ENCODE results near the gene CASQ1.

Gene CASQ1

DNA sequence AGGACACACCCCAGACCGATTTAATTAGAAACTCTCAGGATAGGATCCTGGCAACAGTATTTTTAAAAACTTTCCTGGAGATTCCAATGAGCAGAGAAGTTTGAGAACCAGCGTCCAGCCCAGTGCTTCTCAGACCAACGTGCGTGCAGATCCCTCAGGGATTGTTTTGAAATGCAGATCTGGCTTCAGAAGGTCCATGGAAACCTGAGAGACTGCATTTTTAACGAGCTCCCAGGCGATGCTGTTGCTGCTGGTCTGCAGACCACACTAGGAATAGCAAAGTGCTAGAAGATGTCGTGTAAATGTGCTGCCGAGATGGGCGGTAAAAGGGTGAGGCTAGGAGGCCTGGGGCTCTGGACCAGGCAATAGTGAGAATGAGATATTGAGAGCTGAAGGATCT, 18.4 kb upstream of the CASQ1 start:
- Mint-ChIP-seq H3K27ac (ENCODE audit: low read depth) (no peak overlapping the region), H3K4me3 (no peak overlapping the region), H3K9me3 (no peaks in the 10 kb centered on the region), H3K36me3 (ENCODE audit: insufficient read depth) (no peaks in the 10 kb centered on the region), H3K4me1 (peaks cover 11% of the 10 kb centered on the region), H3K27me3 (peaks cover 48% of the 10 kb centered on the region)
- no peak for ATAC-seq (replicated peaks; ENCODE audit: extremely low read depth, poor library complexity, severe bottlenecking)
- no peak for DNase-seq (ENCODE audit: low spot score in 2 of 2)

- Mint-ChIP-seq H3K36me3 (ENCODE audit: insufficient read depth) (no peaks in the 10 kb centered on the region), H3K9me3 (no peaks in the 10 kb centered on the region), H3K4me1 (no peaks in the 10 kb centered on the region), H3K4me3 (no peak overlapping the region), H3K27me3 (peaks cover 55% of the 10 kb centered on the region), H3K27ac (ENCODE audit: low read depth) (no peak overlapping the region)
- ATAC-seq (replicated peaks; ENCODE audit: extremely low read depth, poor library complexity, severe bottlenecking) (no peak), DNase-seq (ENCODE audit: low spot score in 2 of 2) (no peak)
These were observed 13.1 kb upstream of the CASQ1 start for GRCh38 chr1:160177231-160177630.

DNA sequence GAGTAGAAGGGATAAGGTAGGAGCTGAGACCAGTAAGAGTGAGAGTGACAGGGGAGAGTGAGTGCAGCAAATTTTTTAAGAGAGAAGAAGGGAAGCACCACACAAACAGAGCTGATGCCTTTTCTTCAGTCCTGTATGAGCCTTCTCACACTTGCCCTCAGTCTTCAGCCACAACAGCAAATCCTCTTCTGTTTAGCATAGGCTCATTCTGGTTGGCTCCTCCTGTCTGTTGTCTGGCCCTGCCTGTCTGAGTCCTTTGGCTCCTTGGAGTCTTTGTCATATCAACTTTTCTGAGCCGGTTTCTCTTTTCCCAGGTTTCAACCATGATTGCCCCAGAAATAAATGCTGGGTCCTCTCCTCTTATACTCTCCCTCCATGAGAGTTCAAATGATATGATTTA, 12.7 kb upstream of the CASQ1 start:
- no peaks in the 10 kb centered on the region for H3K4me1 Mint-ChIP-seq
- ATAC-seq (replicated peaks; ENCODE audit: extremely low read depth, poor library complexity, severe bottlenecking): no peak
- no peaks in the 10 kb centered on the region for H3K9me3 Mint-ChIP-seq
- DNase-seq (ENCODE audit: low spot score in 2 of 2): no peak
- no peak overlapping the region for H3K27ac Mint-ChIP-seq (ENCODE audit: low read depth)
- H3K27me3 Mint-ChIP-seq: peaks cover 51% of the 10 kb centered on the region
- no peaks in the 10 kb centered on the region for H3K36me3 Mint-ChIP-seq (ENCODE audit: insufficient read depth)
- no peak overlapping the region for H3K4me3 Mint-ChIP-seq

GRCh38 chr1:160178731-160179130, 11.6 kb upstream of the CASQ1 start:
- H3K36me3 Mint-ChIP-seq (ENCODE audit: insufficient read depth): no peaks in the 10 kb centered on the region
- no peak for ATAC-seq (replicated peaks; ENCODE audit: extremely low read depth, poor library complexity, severe bottlenecking)
- no peaks in the 10 kb centered on the region for H3K4me1 Mint-ChIP-seq
- no peak overlapping the region for H3K27ac Mint-ChIP-seq (ENCODE audit: low read depth)
- DNase-seq (ENCODE audit: low spot score in 2 of 2): no peak
- peaks cover 41% of the 10 kb centered on the region for H3K27me3 Mint-ChIP-seq
- no peak overlapping the region for H3K4me3 Mint-ChIP-seq
- H3K9me3 Mint-ChIP-seq: no peaks in the 10 kb centered on the region

DNA sequence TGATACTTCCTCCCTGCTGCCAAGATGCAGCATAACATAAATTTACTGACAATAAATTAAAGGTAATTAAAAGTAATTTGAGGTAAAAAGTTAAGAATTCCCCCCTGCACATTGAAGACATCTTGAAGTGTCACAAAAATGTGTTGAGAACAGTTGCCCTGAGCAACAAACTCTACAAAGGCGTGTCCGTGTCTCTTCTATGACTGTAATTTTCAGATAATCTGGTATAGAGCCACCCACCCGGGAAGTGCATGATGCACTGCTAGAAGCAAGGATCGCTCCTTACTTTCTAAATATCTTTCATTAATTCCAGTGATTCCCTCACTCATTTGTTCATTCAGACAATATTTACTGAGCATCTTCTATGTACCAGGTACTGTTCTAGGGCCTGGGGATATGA, 11.0 kb upstream of the CASQ1 start:
- ATAC-seq (replicated peaks; ENCODE audit: extremely low read depth, poor library complexity, severe bottlenecking): no peak
- Mint-ChIP-seq H3K9me3 (no peaks in the 10 kb centered on the region), H3K36me3 (ENCODE audit: insufficient read depth) (no peaks in the 10 kb centered on the region), H3K4me3 (no peak overlapping the region), H3K27ac (ENCODE audit: low read depth) (no peak overlapping the region), H3K4me1 (no peaks in the 10 kb centered on the region), H3K27me3 (peaks cover 35% of the 10 kb centered on the region)
- DNase-seq (ENCODE audit: low spot score in 2 of 2): no peak

DNA sequence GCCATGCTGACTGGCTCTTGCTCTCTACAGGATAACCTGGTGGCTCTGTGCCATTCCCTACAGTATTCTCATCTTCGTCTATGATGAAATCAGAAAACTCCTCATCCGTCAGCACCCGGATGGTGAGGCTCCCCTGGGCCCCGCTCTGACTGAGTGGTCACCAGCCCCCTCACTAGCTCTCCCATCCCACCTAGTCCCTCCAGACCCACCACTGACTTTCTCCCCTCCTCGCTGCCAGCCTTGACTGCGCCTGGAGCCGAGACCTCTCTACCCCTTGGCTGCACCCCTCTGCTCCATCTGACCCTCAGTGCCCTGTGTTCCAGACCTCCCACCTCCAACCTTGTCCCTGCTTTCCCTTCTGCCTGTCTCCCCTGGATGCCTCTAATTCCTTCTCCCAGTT, 4.1 kb upstream of the CASQ1 start:
- DNase-seq (ENCODE audit: low spot score in 2 of 2) (no peak), ATAC-seq (replicated peaks; ENCODE audit: extremely low read depth, poor library complexity, severe bottlenecking) (no peak)
- no peaks in the 10 kb centered on the region for H3K36me3 Mint-ChIP-seq (ENCODE audit: insufficient read depth)
- H3K9me3 Mint-ChIP-seq: no peaks in the 10 kb centered on the region
- H3K4me3 Mint-ChIP-seq: no peak overlapping the region
- no peak overlapping the region for H3K27ac Mint-ChIP-seq (ENCODE audit: low read depth)
- peaks cover 29% of the 10 kb centered on the region for H3K27me3 Mint-ChIP-seq
- no peaks in the 10 kb centered on the region for H3K4me1 Mint-ChIP-seq

GRCh38 chr1:160186729-160187128, 3.6 kb upstream of the CASQ1 start:
- Mint-ChIP-seq H3K27me3 (peaks cover 24% of the 10 kb centered on the region), H3K36me3 (ENCODE audit: insufficient read depth) (no peaks in the 10 kb centered on the region), H3K4me1 (no peaks in the 10 kb centered on the region), H3K9me3 (no peaks in the 10 kb centered on the region), H3K27ac (ENCODE audit: low read depth) (no peak overlapping the region), H3K4me3 (no peak overlapping the region)
- ATAC-seq (replicated peaks; ENCODE audit: extremely low read depth, poor library complexity, severe bottlenecking) (no peak), DNase-seq (ENCODE audit: low spot score in 2 of 2) (no peak)

DNA sequence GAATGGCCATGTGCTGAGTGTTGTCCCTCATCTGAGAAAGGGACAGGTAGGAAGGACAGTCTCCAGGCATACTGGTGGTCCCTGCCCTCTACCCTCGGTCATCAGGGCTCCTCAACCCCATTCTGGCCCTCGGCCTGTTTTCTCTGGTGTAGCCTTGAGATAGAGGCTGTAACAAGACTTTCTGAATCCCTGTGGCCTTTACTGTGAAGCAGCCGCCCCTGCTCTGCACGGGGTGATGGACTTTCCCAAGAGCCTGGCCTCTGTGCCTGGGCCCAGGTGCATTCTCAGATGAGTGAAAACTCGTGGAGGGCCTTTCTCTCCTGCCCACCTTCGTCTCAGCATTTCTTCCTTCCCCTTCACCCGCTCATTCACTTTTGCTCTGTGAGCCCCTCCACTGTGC, 3.0 kb upstream of the CASQ1 start:
- peaks cover 19% of the 10 kb centered on the region for H3K27me3 Mint-ChIP-seq
- no peaks in the 10 kb centered on the region for H3K36me3 Mint-ChIP-seq (ENCODE audit: insufficient read depth)
- no peak overlapping the region for H3K27ac Mint-ChIP-seq (ENCODE audit: low read depth)

DNA sequence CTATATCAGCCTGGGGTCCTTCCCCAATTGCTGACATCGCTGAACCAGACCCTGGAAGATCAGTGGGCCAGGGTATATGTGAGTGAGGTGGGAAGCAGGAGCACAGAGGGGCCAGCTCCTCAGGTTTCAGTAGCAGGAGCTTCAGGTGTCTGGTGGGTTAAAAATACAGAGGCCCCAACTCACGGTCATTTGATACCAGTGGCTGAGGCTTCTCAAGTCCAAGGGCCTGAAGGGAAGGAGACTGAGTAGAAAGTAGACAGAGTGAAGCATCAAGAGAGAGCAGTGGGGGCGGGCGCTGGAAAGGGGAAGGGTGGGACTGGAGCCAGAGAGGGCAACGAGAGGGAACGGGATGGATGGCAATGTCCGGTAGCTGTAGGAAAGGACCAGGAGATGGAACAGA, 2.0 kb upstream of the CASQ1 start:
- Mint-ChIP-seq H3K9me3 (no peaks in the 10 kb centered on the region), H3K4me3 (no peak overlapping the region), H3K27ac (ENCODE audit: low read depth) (no peak overlapping the region), H3K27me3 (peaks cover 19% of the 10 kb centered on the region), H3K36me3 (ENCODE audit: insufficient read depth) (no peaks in the 10 kb centered on the region), H3K4me1 (no peaks in the 10 kb centered on the region)
- DNase-seq (ENCODE audit: low spot score in 2 of 2): no peak
- no peak for ATAC-seq (replicated peaks; ENCODE audit: extremely low read depth, poor library complexity, severe bottlenecking)

More for the DNA sequence above, 3.0 kb upstream of the CASQ1 start:
- Mint-ChIP-seq H3K4me1 (no peaks in the 10 kb centered on the region), H3K4me3 (no peak overlapping the region), H3K9me3 (no peaks in the 10 kb centered on the region)
- DNase-seq (ENCODE audit: low spot score in 2 of 2) (no peak), ATAC-seq (replicated peaks; ENCODE audit: extremely low read depth, poor library complexity, severe bottlenecking) (no peak)

DNA sequence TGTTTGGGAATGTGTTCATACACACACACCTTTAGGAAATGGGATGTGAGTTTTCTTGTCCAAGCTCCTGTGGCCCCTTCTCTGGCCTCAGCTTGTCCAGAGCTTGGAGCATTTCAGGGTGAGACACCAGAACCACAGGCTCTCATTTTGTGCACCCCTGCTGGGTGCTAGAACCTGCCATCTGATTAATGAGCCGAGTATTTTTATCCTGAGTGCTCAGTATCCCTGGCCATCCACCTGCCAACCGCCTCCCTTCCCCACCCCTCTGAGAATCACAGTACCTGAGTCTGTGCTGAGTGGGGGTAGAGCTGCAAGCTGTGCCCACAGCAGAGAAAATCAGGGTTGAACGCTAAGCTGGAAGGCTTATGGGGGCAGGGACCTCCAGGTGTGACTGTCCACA, 1.4 kb downstream of the CASQ1 start:
- ATAC-seq (replicated peaks; ENCODE audit: extremely low read depth, poor library complexity, severe bottlenecking): no peak
- no peak overlapping the region for H3K27ac Mint-ChIP-seq (ENCODE audit: low read depth)

DNA sequence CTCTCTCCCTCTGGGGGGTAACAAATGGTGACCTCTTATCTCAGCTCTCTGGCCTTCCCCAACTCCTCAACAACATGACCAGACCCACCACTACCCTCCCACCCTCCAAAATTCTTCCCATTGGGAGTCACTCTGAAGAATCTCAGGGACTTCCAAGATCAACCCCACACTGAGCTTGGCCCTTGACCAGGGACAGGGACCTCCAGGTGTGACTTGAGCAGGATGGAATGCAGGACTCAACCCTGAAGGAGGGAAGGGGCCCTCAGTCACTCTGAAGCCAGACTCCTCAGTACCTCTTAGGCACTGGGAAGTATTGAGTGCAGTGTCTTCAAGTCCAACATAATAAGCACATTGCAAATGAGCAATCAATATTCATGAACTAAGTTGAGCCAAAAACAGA, 1.9 kb downstream of the CASQ1 start:
- no peak overlapping the region for H3K27ac Mint-ChIP-seq (ENCODE audit: low read depth)
- H3K4me3 Mint-ChIP-seq: no peak overlapping the region
- peaks cover 2% of the 10 kb centered on the region for H3K27me3 Mint-ChIP-seq
- ATAC-seq (replicated peaks; ENCODE audit: extremely low read depth, poor library complexity, severe bottlenecking): no peak
- no peaks in the 10 kb centered on the region for H3K9me3 Mint-ChIP-seq
- DNase-seq (ENCODE audit: low spot score in 2 of 2): no peak
- H3K4me1 Mint-ChIP-seq: no peaks in the 10 kb centered on the region
- no peaks in the 10 kb centered on the region for H3K36me3 Mint-ChIP-seq (ENCODE audit: insufficient read depth)

More for the DNA sequence above, 1.4 kb downstream of the CASQ1 start:
- no peaks in the 10 kb centered on the region for H3K36me3 Mint-ChIP-seq (ENCODE audit: insufficient read depth)
- H3K9me3 Mint-ChIP-seq: no peaks in the 10 kb centered on the region
- H3K27me3 Mint-ChIP-seq: peaks cover 7% of the 10 kb centered on the region
- no peaks in the 10 kb centered on the region for H3K4me1 Mint-ChIP-seq
- DNase-seq (ENCODE audit: low spot score in 2 of 2): no peak
- H3K4me3 Mint-ChIP-seq: no peak overlapping the region

DNA sequence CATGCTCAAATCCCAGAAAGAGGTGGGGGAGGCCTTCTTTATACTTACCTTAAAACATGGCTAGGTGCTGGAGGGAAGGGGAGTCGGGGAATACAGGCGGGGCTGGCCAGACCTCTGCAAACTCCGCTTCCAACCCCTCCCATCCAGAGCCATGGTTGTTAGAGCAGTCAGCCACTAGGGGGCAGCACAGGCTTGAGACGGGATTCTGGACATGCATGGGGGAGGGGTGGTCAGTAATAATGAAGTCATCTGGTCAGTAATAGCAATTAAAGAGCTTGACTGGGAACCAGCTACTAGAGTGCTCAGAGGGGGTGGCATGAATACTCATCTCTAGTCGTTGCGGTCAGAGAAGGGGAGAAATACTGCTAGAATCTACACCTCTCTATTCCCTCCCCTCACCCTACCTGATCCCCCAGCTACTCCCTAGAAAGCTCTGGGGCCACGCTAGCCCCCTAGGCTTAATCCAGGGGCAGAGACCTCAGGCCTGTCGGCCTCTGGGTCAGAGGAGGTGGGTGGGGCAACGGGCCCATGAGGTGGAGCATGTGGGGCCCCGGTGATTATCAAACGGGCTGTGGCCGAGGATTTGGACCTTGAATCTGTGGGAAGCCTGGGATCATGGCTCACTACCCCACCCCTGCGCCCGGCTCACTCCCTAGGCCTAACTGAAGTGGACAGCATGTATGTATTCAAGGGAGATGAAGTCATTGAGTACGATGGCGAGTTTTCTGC, 2.9 kb downstream of the CASQ1 start:
- no peaks in the 10 kb centered on the region for H3K27me3 Mint-ChIP-seq
- no peak overlapping the region for H3K4me3 Mint-ChIP-seq
- no peaks in the 10 kb centered on the region for H3K4me1 Mint-ChIP-seq
- H3K27ac Mint-ChIP-seq (ENCODE audit: low read depth): no peak overlapping the region
- no peaks in the 10 kb centered on the region for H3K9me3 Mint-ChIP-seq
- no peaks in the 10 kb centered on the region for H3K36me3 Mint-ChIP-seq (ENCODE audit: insufficient read depth)
- DNase-seq (ENCODE audit: low spot score in 2 of 2): peak; percentile 58 to 77
- no peak for ATAC-seq (replicated peaks; ENCODE audit: extremely low read depth, poor library complexity, severe bottlenecking)

DNA sequence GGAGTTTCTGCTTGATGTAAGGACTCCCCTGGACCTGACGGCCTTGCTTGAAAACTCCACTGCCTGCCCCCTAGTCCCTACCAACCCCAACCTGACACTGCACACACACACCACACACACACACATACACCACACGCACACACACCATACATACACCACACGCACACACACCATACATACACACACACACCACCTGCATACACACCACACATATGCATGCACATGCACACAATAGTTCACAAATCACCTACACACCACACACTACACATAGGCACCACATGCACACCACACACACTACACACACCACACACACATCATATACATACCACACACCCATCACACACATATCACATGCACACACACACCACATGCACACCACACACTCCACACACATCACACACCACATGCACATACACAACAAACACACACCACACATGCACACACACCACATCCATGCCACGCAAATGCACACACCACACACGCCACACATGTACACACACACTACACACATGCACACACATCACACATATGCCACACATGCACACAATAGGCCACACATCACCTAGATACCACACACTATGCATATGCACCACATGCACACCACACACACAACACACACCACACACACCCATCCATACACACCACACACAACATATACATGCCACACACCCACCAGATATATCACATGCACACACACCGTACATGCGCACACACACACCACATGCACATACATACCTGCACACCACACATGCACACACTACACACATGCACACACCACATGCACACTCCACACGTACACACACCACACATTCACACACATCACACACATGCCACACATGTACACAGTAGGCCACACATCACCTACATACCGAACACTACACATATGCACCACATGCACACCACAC, 3.7 kb downstream of the CASQ1 start:
- DNase-seq (ENCODE audit: low spot score in 2 of 2): no peak
- no peak for ATAC-seq (replicated peaks; ENCODE audit: extremely low read depth, poor library complexity, severe bottlenecking)
- Mint-ChIP-seq H3K4me3 (no peak overlapping the region), H3K27me3 (no peaks in the 10 kb centered on the region), H3K36me3 (ENCODE audit: insufficient read depth) (no peaks in the 10 kb centered on the region), H3K4me1 (no peaks in the 10 kb centered on the region), H3K9me3 (no peaks in the 10 kb centered on the region), H3K27ac (ENCODE audit: low read depth) (no peak overlapping the region)

Data from central memory CD8-positive, alpha-beta T cell (primary cell).